Activated naive CD4-positive, alpha-beta T cell treated with anti-CD3 and anti-CD28 coated beads, Interleukin-2, amount 50 U/mL, for 16 hours (primary cell): Measurements from ENCODE around the gene TCF7L2.
A peak's percentile ranks its signal among the peaks of the same experiment; 100 is the strongest.
"Not testable (repeated sequence)": the region's sequence is repeated elsewhere in the genome, so short reads cannot be mapped to it uniquely, and the experiment has no call there.

Experiments used
- DNase-seq: peaks from one replicate; pipeline ENCODE4 v3.0.0-alpha.2; 2020

The TCF7L2 gene

GRCh38 chr10:113103131-113103840, 153.2 kb downstream of the TCF7L2 start:
- no peak for DNase-seq

DNA sequence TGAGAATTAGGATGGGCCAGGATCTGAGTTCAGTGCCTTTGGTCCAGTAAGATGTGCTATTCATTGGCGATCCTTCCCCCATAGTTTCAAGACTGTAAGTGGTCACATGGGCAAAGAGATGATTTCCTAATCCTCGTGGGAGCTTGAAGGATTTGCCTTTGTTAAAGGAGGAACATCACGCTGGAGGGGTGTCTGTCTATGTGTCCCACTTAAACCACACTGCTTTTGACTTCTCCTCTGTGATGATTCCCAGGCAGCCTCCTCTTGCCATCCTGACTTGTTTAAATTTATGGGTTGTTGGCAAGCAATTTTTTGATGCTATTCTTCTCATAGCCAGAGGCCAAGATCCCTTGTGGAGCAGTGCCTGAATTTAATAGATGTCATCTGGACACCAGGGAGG, 154.0 kb downstream of the TCF7L2 start:
- DNase-seq: no peak

- DNase-seq: peak; percentile 21
These were observed 158.3 kb downstream of the TCF7L2 start for GRCh38 chr10:113108194-113108835.

DNA sequence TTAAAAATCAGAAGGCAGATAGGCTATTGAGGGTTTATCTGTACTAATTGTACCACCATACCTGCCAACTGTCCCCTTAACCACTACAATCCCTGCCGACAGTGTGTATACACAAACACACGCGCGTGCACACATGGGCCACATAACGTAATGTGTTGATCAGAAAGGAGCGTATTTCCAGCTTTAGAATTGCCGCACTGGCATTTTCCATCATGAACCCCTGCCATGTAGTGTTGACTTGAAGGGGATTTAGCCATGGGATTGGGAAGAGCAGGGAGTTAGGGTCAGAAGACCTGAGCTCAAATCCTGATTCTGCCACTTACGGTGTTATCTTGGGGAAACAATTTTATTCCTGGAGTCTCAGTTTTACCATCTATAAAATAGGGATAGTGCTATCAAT, 158.9 kb downstream of the TCF7L2 start:
- DNase-seq: no peak

DNA sequence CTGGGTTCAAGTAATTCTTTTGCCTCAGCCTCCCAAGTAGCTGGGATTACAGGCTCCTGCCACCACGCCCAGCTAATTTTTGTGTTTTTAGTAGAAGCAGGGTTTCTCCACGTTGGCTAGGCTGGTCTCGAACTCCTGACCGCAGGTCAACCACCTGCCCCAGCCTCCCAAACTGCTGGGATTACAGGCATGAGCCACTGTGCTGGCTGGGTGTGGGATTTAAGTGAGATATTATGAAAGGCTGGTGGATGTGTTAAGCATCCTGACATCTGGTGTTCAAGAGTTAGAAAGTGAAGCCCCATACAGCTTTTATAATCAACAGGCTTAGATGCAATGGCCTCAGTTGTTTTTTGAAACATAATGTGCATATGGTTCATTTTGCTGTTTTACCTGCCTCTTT, 159.4 kb downstream of the TCF7L2 start:
- not testable (repeated sequence) for DNase-seq

GRCh38 chr10:113111260-113111659, 161.2 kb downstream of the TCF7L2 start:
- DNase-seq: no peak

GRCh38 chr10:113111900-113112853, 162.1 kb downstream of the TCF7L2 start:
- DNase-seq: no peak

DNA sequence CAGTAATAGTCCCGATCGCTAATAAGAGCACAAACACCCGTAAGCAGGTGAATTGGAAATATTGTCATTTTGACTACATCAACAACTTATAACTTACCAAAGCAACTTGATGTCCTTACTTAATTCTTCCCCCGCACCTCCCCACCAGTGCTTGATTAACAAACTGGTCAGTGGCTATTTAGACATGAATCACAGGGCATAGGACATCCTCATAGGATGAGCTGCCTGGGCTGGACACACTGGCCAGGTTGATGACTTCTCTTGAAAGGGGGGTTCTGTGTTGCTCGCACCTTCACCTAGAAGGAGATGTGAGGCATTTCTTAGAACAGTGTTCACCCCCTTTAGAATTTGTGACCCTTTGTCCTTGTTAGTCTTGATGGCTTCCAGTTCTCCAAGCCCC, 163.2 kb downstream of the TCF7L2 start:
- DNase-seq: no peak

- no peak for DNase-seq
These were observed 163.9 kb downstream of the TCF7L2 start for GRCh38 chr10:113113918-113114317.

- DNase-seq: no peak
These were observed 165.5 kb downstream of the TCF7L2 start for GRCh38 chr10:113115556-113115955.

GRCh38 chr10:113118882-113119281, 168.8 kb downstream of the TCF7L2 start:
- no peak for DNase-seq

GRCh38 chr10:113119801-113120200, 169.8 kb downstream of the TCF7L2 start:
- no peak for DNase-seq

- no peak for DNase-seq
These were observed 171.1 kb downstream of the TCF7L2 start for GRCh38 chr10:113121153-113121552.

GRCh38 chr10:113122947-113123346, 172.9 kb downstream of the TCF7L2 start:
- no peak for DNase-seq

GRCh38 chr10:113124724-113125123, 174.7 kb downstream of the TCF7L2 start:
- DNase-seq: no peak

GRCh38 chr10:113125612-113126011, 175.6 kb downstream of the TCF7L2 start:
- no peak for DNase-seq

- peak; percentile 51 for DNase-seq
These were observed 176.5 kb downstream of the TCF7L2 start for GRCh38 chr10:113126229-113127201.

GRCh38 chr10:113127261-113127900, 177.3 kb downstream of the TCF7L2 start:
- DNase-seq: no peak

- no peak for DNase-seq
These were observed 177.8 kb downstream of the TCF7L2 start for GRCh38 chr10:113127901-113128283.

- no peak for DNase-seq
These were observed 178.5 kb downstream of the TCF7L2 start for GRCh38 chr10:113128450-113129070.

DNA sequence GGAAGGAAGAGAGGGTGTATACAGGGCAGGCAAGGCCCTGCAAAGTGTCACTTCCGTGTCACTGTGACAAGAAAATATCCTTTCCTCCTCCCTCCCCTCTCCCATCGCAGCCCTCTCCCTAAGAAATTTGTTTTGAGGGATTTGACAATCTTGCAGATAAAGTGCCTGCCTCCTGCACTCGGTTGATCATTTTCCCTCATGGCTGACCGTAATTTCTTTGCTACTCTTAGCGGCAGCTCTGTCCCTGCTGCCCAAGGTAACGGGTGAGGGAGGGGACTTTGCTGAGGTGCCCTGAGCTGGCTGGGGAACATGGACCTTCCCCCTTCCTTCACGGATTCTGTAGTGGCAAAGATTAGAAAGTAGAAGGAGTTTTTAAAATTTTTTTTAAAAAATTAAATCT, 179.1 kb downstream of the TCF7L2 start:
- DNase-seq: no peak
